ENCODE measurements around the gene METTL24.

METTL24 gene

GRCh38 chr6:110360676-110361075 lies 2.5 kb upstream of the METTL24 start:
- Histone ChIP-seq H3K9me3 (ENCODE audit: control insufficient read depth, low read length) (peaks cover 12% of the 10 kb centered on the region), H3K27me3 (replicated peaks; ENCODE audit: control insufficient read depth, insufficient read depth, low read length) (peaks cover 69% of the 10 kb centered on the region), H3K9ac (ENCODE audit: low read length) (no peak overlapping the region), H3K4me1 (ENCODE audit: control insufficient read depth, insufficient read depth, low read length) (peaks cover 4% of the 10 kb centered on the region), H3K36me3 (ENCODE audit: control insufficient read depth, insufficient read depth, low read length, severe bottlenecking) (no peaks in the 10 kb centered on the region), H3K4me3 (ENCODE audit: low read length) (no peak overlapping the region)
- DNase-seq (ENCODE audit: low read depth): no peak

GRCh38 chr6:110359556-110359955 lies 1.4 kb upstream of the METTL24 start:
- Histone ChIP-seq H3K4me3 (ENCODE audit: low read length) (no peak overlapping the region), H3K27me3 (replicated peaks; ENCODE audit: control insufficient read depth, insufficient read depth, low read length) (peaks cover 61% of the 10 kb centered on the region), H3K36me3 (ENCODE audit: control insufficient read depth, insufficient read depth, low read length, severe bottlenecking) (no peaks in the 10 kb centered on the region), H3K9me3 (ENCODE audit: control insufficient read depth, low read length) (peaks cover 12% of the 10 kb centered on the region), H3K4me1 (ENCODE audit: control insufficient read depth, insufficient read depth, low read length) (peaks cover 4% of the 10 kb centered on the region), H3K9ac (ENCODE audit: low read length) (no peak overlapping the region)
- no peak for DNase-seq (ENCODE audit: low read depth)

GRCh38 chr6:110358553-110359160 lies 508 bp upstream of the METTL24 start:
- Histone ChIP-seq H3K4me1 (ENCODE audit: control insufficient read depth, insufficient read depth, low read length) (peaks cover 4% of the 10 kb centered on the region), H3K36me3 (ENCODE audit: control insufficient read depth, insufficient read depth, low read length, severe bottlenecking) (no peaks in the 10 kb centered on the region), H3K27me3 (replicated peaks; ENCODE audit: control insufficient read depth, insufficient read depth, low read length) (peaks cover 52% of the 10 kb centered on the region), H3K9ac (ENCODE audit: low read length) (peak overlapping the region; percentile 28), H3K9me3 (ENCODE audit: control insufficient read depth, low read length) (peaks cover 12% of the 10 kb centered on the region), H3K4me3 (ENCODE audit: low read length) (peak overlapping the region; percentile 76)
- peak; percentile 20 for DNase-seq (ENCODE audit: low read depth)

DNA sequence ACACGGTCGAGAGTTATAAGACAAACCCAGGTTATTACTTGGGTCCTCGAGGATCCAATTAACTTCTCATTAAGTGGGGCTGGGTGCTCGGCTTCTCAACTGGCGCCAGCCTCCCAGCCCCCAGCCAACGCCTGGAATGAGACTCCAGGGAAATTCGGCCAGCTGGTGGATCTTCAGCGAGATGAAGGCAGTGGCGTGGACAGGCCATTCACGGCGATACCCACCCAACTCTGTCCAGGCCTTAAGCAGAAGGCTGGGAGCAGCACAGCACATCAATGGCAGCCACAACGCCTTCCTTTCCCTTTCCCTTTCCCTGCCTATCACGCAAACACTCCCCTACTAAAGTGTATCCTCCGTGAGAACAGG lies 868 bp downstream of the METTL24 start:
- Histone ChIP-seq H3K27me3 (replicated peaks; ENCODE audit: control insufficient read depth, insufficient read depth, low read length) (peaks cover 44% of the 10 kb centered on the region), H3K4me1 (ENCODE audit: control insufficient read depth, insufficient read depth, low read length) (peaks cover 9% of the 10 kb centered on the region), H3K9ac (ENCODE audit: low read length) (peak overlapping the region; percentile 19), H3K9me3 (ENCODE audit: control insufficient read depth, low read length) (peaks cover 12% of the 10 kb centered on the region), H3K36me3 (ENCODE audit: control insufficient read depth, insufficient read depth, low read length, severe bottlenecking) (no peaks in the 10 kb centered on the region), H3K4me3 (ENCODE audit: low read length) (peak overlapping the region; percentile 75)
- DNase-seq (ENCODE audit: low read depth): no peak

DNA sequence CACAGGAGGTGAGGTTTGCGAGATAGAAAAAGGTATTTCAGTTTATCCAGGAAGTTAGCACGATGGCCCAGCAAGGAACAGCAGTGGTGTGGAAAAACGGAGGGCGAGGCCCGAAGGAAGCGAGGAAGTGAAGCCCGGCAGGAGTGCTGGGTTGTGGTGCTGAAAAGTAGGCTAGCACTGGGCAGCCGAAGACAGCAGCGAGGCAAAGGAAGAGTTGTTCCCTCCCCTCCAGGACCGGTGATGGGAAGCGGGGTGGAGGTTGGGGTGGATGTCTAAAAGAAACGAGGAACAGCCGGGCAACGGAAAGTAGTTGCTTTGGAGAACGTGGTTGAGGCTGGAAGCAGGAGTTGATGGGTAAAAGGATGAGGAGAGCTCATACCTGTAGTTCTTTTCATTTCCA lies 1.4 kb downstream of the METTL24 start:
- no peak overlapping the region for H3K4me3 ChIP-seq (ENCODE audit: low read length)
- H3K9me3 ChIP-seq (ENCODE audit: control insufficient read depth, low read length): peaks cover 12% of the 10 kb centered on the region
- no peak overlapping the region for H3K9ac ChIP-seq (ENCODE audit: low read length)
- no peaks in the 10 kb centered on the region for H3K36me3 ChIP-seq (ENCODE audit: control insufficient read depth, insufficient read depth, low read length, severe bottlenecking)
- H3K27me3 ChIP-seq (replicated peaks; ENCODE audit: control insufficient read depth, insufficient read depth, low read length): peaks cover 42% of the 10 kb centered on the region
- no peak for DNase-seq (ENCODE audit: low read depth)
- peaks cover 9% of the 10 kb centered on the region for H3K4me1 ChIP-seq (ENCODE audit: control insufficient read depth, insufficient read depth, low read length)

DNA sequence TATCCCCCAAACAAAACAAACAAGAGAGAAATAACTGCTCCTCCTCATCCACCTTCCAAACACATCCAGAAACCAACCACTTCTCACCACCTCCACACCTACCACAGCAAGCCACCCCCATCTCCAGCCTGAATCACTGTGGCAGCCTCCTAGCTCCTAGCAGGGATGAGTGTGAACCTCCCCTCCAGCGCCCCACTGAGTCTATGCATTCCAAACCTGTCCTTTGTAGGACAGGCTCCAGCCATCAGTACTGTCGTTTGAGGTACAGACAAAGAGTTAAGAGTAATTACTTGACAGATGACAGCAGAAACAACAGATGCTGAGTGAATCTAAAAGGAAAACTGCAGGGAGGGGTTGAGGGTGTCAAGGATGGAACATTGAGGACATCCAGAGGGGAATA lies 2.4 kb downstream of the METTL24 start:
- Histone ChIP-seq H3K27me3 (replicated peaks; ENCODE audit: control insufficient read depth, insufficient read depth, low read length) (peaks cover 35% of the 10 kb centered on the region), H3K36me3 (ENCODE audit: control insufficient read depth, insufficient read depth, low read length, severe bottlenecking) (no peaks in the 10 kb centered on the region), H3K4me3 (ENCODE audit: low read length) (no peak overlapping the region), H3K4me1 (ENCODE audit: control insufficient read depth, insufficient read depth, low read length) (peaks cover 9% of the 10 kb centered on the region), H3K9ac (ENCODE audit: low read length) (no peak overlapping the region), H3K9me3 (ENCODE audit: control insufficient read depth, low read length) (peaks cover 3% of the 10 kb centered on the region)
- DNase-seq (ENCODE audit: low read depth): no peak

- Histone ChIP-seq H3K4me1 (ENCODE audit: control insufficient read depth, insufficient read depth, low read length) (peaks cover 9% of the 10 kb centered on the region), H3K9ac (ENCODE audit: low read length) (no peak overlapping the region), H3K4me3 (ENCODE audit: low read length) (no peak overlapping the region), H3K9me3 (ENCODE audit: control insufficient read depth, low read length) (peaks cover 3% of the 10 kb centered on the region), H3K36me3 (ENCODE audit: control insufficient read depth, insufficient read depth, low read length, severe bottlenecking) (no peaks in the 10 kb centered on the region), H3K27me3 (replicated peaks; ENCODE audit: control insufficient read depth, insufficient read depth, low read length) (peaks cover 30% of the 10 kb centered on the region)
- no peak for DNase-seq (ENCODE audit: low read depth)
Measured at GRCh38 chr6:110355022-110355421, 3.1 kb downstream of the METTL24 start.

DNA sequence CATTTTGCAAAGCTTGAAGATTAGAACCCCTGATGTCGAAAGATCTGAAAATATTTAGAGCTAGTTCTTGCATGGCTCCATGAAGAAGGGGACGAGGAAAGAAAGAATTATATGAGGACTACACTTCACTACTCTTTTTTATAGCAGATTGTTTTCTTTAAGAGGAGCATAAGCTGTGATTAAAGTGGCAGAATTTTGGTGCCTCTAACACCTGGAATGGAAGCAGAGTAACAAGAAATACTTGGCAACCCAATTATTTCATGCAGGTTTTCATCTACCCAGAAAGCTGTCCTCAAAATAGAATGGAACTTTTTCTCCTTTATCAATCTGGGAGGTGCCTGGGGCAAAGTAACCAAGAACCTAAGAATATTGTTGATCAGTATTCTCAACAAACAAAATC lies 4.0 kb downstream of the METTL24 start:
- Histone ChIP-seq H3K36me3 (ENCODE audit: control insufficient read depth, insufficient read depth, low read length, severe bottlenecking) (no peaks in the 10 kb centered on the region), H3K4me3 (ENCODE audit: low read length) (no peak overlapping the region), H3K27me3 (replicated peaks; ENCODE audit: control insufficient read depth, insufficient read depth, low read length) (peaks cover 22% of the 10 kb centered on the region), H3K4me1 (ENCODE audit: control insufficient read depth, insufficient read depth, low read length) (peaks cover 9% of the 10 kb centered on the region), H3K9me3 (ENCODE audit: control insufficient read depth, low read length) (peaks cover under 1% of the 10 kb centered on the region), H3K9ac (ENCODE audit: low read length) (no peak overlapping the region)
- DNase-seq (ENCODE audit: low read depth): no peak

DNA sequence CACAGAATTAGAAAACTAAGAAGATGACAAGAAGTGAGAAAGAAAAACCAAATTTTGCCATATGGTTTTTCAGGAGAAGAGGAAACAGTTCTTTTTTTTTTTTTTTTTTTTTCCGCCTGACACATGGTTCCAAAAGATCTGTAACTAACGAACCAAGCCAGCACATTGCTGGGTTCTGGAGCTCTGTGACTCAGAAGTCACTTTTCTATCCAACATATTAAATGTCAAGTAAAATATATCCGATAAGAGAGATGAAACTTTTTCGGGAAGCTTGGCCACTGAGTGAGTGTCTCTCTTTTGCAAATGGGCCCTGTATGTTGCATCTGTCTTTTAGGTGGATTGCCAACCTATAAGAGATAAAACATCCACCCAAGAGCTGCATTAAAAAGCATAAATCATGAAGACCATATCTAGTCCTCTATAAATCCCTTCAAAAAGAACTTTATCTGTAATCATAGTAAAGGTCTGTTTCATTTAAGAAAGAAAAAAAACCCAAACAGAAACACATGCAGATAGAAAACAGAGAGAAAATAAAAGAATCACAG lies 4.6 kb downstream of the METTL24 start:
- peaks cover 16% of the 10 kb centered on the region for H3K27me3 ChIP-seq (replicated peaks; ENCODE audit: control insufficient read depth, insufficient read depth, low read length)
- H3K4me3 ChIP-seq (ENCODE audit: low read length): no peak overlapping the region
- H3K9me3 ChIP-seq (ENCODE audit: control insufficient read depth, low read length): no peaks in the 10 kb centered on the region
- H3K4me1 ChIP-seq (ENCODE audit: control insufficient read depth, insufficient read depth, low read length): peaks cover 9% of the 10 kb centered on the region
- DNase-seq (ENCODE audit: low read depth): no peak
- H3K36me3 ChIP-seq (ENCODE audit: control insufficient read depth, insufficient read depth, low read length, severe bottlenecking): no peaks in the 10 kb centered on the region
- no peak overlapping the region for H3K9ac ChIP-seq (ENCODE audit: low read length)

GRCh38 chr6:110352563-110353262 lies 5.4 kb downstream of the METTL24 start:
- Histone ChIP-seq H3K27me3 (replicated peaks; ENCODE audit: control insufficient read depth, insufficient read depth, low read length) (peaks cover 14% of the 10 kb centered on the region), H3K4me1 (ENCODE audit: control insufficient read depth, insufficient read depth, low read length) (peaks cover 9% of the 10 kb centered on the region), H3K9ac (ENCODE audit: low read length) (no peak overlapping the region), H3K9me3 (ENCODE audit: control insufficient read depth, low read length) (no peaks in the 10 kb centered on the region), H3K4me3 (ENCODE audit: low read length) (no peak overlapping the region), H3K36me3 (ENCODE audit: control insufficient read depth, insufficient read depth, low read length, severe bottlenecking) (no peaks in the 10 kb centered on the region)
- peak; percentile 73 for DNase-seq (ENCODE audit: low read depth)

DNA sequence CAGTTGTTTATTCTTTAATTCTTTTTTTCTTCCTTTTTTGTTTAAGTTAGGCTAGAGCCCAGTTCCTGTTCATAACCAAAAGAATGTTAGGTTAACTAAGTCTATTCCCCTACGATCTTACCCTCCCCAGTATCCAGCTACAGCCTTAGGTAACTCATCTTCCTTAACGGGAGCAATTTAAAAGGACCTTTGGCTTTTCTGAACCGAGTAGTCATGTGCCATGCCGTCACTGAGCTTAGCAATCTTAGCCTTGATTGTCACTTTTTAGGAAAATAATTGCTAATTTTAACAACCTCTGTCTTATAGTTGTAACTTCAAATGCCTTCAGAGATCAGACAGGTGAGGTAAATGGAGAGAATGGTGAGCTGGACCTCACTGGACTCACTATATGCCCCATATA lies 6.2 kb downstream of the METTL24 start:
- no peaks in the 10 kb centered on the region for H3K9me3 ChIP-seq (ENCODE audit: control insufficient read depth, low read length)
- no peak overlapping the region for H3K4me3 ChIP-seq (ENCODE audit: low read length)
- H3K9ac ChIP-seq (ENCODE audit: low read length): no peak overlapping the region
- H3K4me1 ChIP-seq (ENCODE audit: control insufficient read depth, insufficient read depth, low read length): peaks cover 6% of the 10 kb centered on the region
- no peaks in the 10 kb centered on the region for H3K36me3 ChIP-seq (ENCODE audit: control insufficient read depth, insufficient read depth, low read length, severe bottlenecking)
- no peak for DNase-seq (ENCODE audit: low read depth)
- peaks cover 7% of the 10 kb centered on the region for H3K27me3 ChIP-seq (replicated peaks; ENCODE audit: control insufficient read depth, insufficient read depth, low read length)

All from adipocyte (in vitro differentiated cells).